ENCODE results near the gene BCL2. TPM values are rescaled to one million over a fixed set of nuclear protein-coding genes. Genes with fewer than 3 reads are reported as not detected.

The BCL2 gene
- total and polyA plus RNA-seq, 9 of the 15 experiments (the other 6 are each of a cell fraction or from before 2014, with no cell fraction given), result 0.10 to 1.1 (median 0.65) TPM

- Histone ChIP-seq H3K9me3 (replicated peaks; ENCODE audit: control insufficient read depth, insufficient read depth, low read depth, low read length) (no peaks in the 10 kb centered on the region), H3K9me1 (ENCODE audit: control insufficient read depth, insufficient read depth, low read length) (no peaks in the 10 kb centered on the region), H3K27ac (ENCODE audit: extremely low read depth, low read depth, low read length) (no peak overlapping the region), H3K27me3 (ENCODE audit: control insufficient read depth in 2 of 2, insufficient read depth in 2 of 2, low read length in 2 of 2) (peaks cover 3 to 16% of the 10 kb centered on the region in 2 experiments; a peak in 3 of 5 replicates), H3K36me3 (ENCODE audit: control insufficient read depth, insufficient read depth, low read length) (no peaks in the 10 kb centered on the region), H4K20me1 (replicated peaks; ENCODE audit: control insufficient read depth, insufficient read depth, low read length) (no peaks in the 10 kb centered on the region), H3K9ac (ENCODE audit: insufficient read depth in 1 of 2, low read depth in 2 of 2, low read length in 2 of 2) (no peak overlapping the region), H3K79me2 (ENCODE audit: control insufficient read depth, insufficient read depth, low read length) (no peaks in the 10 kb centered on the region), H3K4me2 (ENCODE audit: insufficient read depth, low read length) (no peak overlapping the region), H2AFZ (ENCODE audit: low read depth, low read length) (no peak overlapping the region), H3K4me1 (replicated peaks in 1 of 2; ENCODE audit: control insufficient read depth in 2 of 2, insufficient read depth in 2 of 2, low read length in 2 of 2) (no peaks in the 10 kb centered on the region), H3K4me3 (no peak overlapping the region)
- TF ChIP-seq CBX8 (IDR thresholded peaks at IDR 0.05; ENCODE audit: borderline replicate concordance, extremely low read depth, low read depth, low read length, poor library complexity, severe bottlenecking), result no peak
- ChIA-PET POLR2A (no interaction called here), CTCF (ENCODE audit: low intra/inter-chr PET ratio) (no interaction called here)
- DNase-seq (ENCODE audit: extremely low read depth in 1 of 4, low spot score in 3 of 4) (no peak), ATAC-seq (no peak), FAIRE-seq (no peak)
- 5% methylated on average over 6 of the region's 6 CpGs for WGBS (ENCODE audit: insufficient coverage, low coverage, missing lambda C conversion rate)
- intact Hi-C loops (cut with micrococcal nuclease), result no loop called here
- in situ Hi-C loops (cut with MboI), result no loop called here
- no TSS peak for BruUV-seq (replicated peaks)
These were observed 13.3 kb downstream of the BCL2 start for GRCh38 chr18:63306249-63306648.

GRCh38 chr18:63303547-63303946 is 16.0 kb downstream of the BCL2 start:
- no peaks in the 10 kb centered on the region for H3K9me1 ChIP-seq (ENCODE audit: control insufficient read depth, insufficient read depth, low read length)
- H3K4me1 ChIP-seq (replicated peaks in 1 of 2; ENCODE audit: control insufficient read depth in 2 of 2, insufficient read depth in 2 of 2, low read length in 2 of 2), result no peaks in the 10 kb centered on the region
- H3K4me3 ChIP-seq, result no peak overlapping the region
- no peaks in the 10 kb centered on the region for H3K79me2 ChIP-seq (ENCODE audit: control insufficient read depth, insufficient read depth, low read length)
- no peak overlapping the region for H2AFZ ChIP-seq (ENCODE audit: low read depth, low read length)
- H3K27ac ChIP-seq (ENCODE audit: extremely low read depth, low read depth, low read length), result no peak overlapping the region
- in situ Hi-C loops (cut with MboI), result no loop called here
- intact Hi-C loops (cut with micrococcal nuclease), result no loop called here
- H3K9ac ChIP-seq (ENCODE audit: insufficient read depth in 1 of 2, low read depth in 2 of 2, low read length in 2 of 2), result no peak overlapping the region
- H3K27me3 ChIP-seq (ENCODE audit: control insufficient read depth in 2 of 2, insufficient read depth in 2 of 2, low read length in 2 of 2), result peaks cover 0 to 18% of the 10 kb centered on the region in 2 experiments; a peak in 3 of 5 replicates
- H3K36me3 ChIP-seq (ENCODE audit: control insufficient read depth, insufficient read depth, low read length), result no peaks in the 10 kb centered on the region
- DNase-seq (ENCODE audit: extremely low read depth in 1 of 4, low spot score in 3 of 4) (no peak), FAIRE-seq (no peak), ATAC-seq (no peak)
- CTCF ChIA-PET (ENCODE audit: low intra/inter-chr PET ratio), result no interaction called here
- WGBS (ENCODE audit: insufficient coverage, low coverage, missing lambda C conversion rate), result 7% methylated on average over 3 of the region's 3 CpGs
- H4K20me1 ChIP-seq (replicated peaks; ENCODE audit: control insufficient read depth, insufficient read depth, low read length), result no peaks in the 10 kb centered on the region
- no TSS peak for BruUV-seq (replicated peaks)
- POLR2A ChIA-PET, result no interaction called here
- H3K9me3 ChIP-seq (replicated peaks; ENCODE audit: control insufficient read depth, insufficient read depth, low read depth, low read length), result no peaks in the 10 kb centered on the region
- H3K4me2 ChIP-seq (ENCODE audit: insufficient read depth, low read length), result no peak overlapping the region
- TF ChIP-seq NCOA2 (IDR thresholded peaks at IDR 0.05; ENCODE audit: partially characterized antibody in 2 of 2) (no peak), FOXM1 (IDR thresholded peaks at IDR 0.05; ENCODE audit: low read depth) (no peak), FOXM1 (CRISPR knock-in tag; IDR thresholded peaks at IDR 0.05; ENCODE audit: low read depth) (no peak), ZNF263 (CRISPR knock-in tag; IDR thresholded peaks at IDR 0.05; ENCODE audit: borderline replicate concordance) (no peak), RFX7 (CRISPR knock-in tag; IDR thresholded peaks at IDR 0.05) (no peak), NR3C1 (CRISPR knock-in tag; IDR thresholded peaks at IDR 0.05) (no peak), CUX1 (CRISPR knock-in tag; IDR thresholded peaks at IDR 0.05) (no peak), GABPB2 (CRISPR knock-in tag; conservative IDR thresholded peaks at IDR 0.05) (no peak)
- TF ChIP-seq, protein P1, sequence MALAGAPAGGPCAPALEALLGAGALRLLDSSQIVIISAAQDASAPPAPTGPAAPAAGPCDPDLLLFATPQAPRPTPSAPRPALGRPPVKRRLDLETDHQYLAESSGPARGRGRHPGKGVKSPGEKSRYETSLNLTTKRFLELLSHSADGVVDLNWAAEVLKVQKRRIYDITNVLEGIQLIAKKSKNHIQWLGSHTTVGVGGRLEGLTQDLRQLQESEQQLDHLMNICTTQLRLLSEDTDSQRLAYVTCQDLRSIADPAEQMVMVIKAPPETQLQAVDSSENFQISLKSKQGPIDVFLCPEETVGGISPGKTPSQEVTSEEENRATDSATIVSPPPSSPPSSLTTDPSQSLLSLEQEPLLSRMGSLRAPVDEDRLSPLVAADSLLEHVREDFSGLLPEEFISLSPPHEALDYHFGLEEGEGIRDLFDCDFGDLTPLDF (CRISPR knock-in tag; IDR thresholded peaks at IDR 0.05), result no peak

Data from K562 (cell line).